BJ (cell line): ENCODE data around the gene SGK2. TPM values are rescaled to one million over a fixed set of nuclear protein-coding genes. Genes with fewer than 3 reads are reported as not detected.

Experiments
- CTCF ChIA-PET: fragments of 350-600 bp; formaldehyde crosslinking; extraction: SDS; loops from one replicate; lab custom pipeline; 2021; ENCODE audit warnings: antibody characterized with exemption, inconsistent platforms; lab: Yijun Ruan, JAX
- POLR2A ChIA-PET: fragments of 300-600 bp; sonication (Branson Sonifier 250); formaldehyde crosslinking; extraction: SDS; loops from one replicate; lab custom pipeline; 2021; ENCODE audit warnings: antibody characterized with exemption; lab: Charles Lee
- DNase-seq: peaks from one replicate; pipeline ENCODE4 v3.0.0-alpha.2; 2011; ENCODE audit warnings: low read depth
- H3K27me3 ChIP-seq: 2 replicates; pipeline ENCODE4 v1.6.0; 2011; ENCODE audit warnings: low read length; ENCODE audit not compliant: control insufficient read depth, insufficient read depth
- H3K36me3 ChIP-seq: 2 replicates; pipeline ENCODE4 v1.5.1; 2011; ENCODE audit warnings: low read length; ENCODE audit not compliant: control insufficient read depth, insufficient read depth
- H3K4me3 ChIP-seq: 2 replicates; pipeline ENCODE4 v1.5.1; 2011; ENCODE audit warnings: low read depth, mild to moderate bottlenecking, control low read depth, low read length
- CTCF ChIP-seq: IDR thresholded peaks from 2 replicates; pipeline ENCODE4 v1.5.1; 2011; ENCODE audit warnings: low read depth, mild to moderate bottlenecking, control low read depth, inconsistent platforms, low read length, moderate library complexity; ENCODE audit not compliant: insufficient read depth
- polyA plus RNA-seq: library from polyadenylated mRNA; depleted of rRNA; stranded (reverse); fragments of >200 nt; gene quantifications from 2 replicates; pipeline ENCODE4 v1.2.3, GENCODE V29; 2011

The SGK2 gene
- polyA plus RNA-seq, 1 experiment: 0.16 TPM

- DNase-seq: no peak
- TF ChIP-seq CTCF: no peak
- POLR2A ChIA-PET: no interaction called here
- Histone ChIP-seq H3K36me3 (peaks cover 1% of the 10 kb centered on the region), H3K27me3 (no peaks in the 10 kb centered on the region), H3K4me3 (no peak overlapping the region)
- CTCF ChIA-PET: interaction anchor here (0.8 to 2.1 kb wide), 3 partner anchors 9 to 105 kb away, joined by 3 to 20 read pairs (median 3); no protein-coding TSS in a partner anchor
Observed at GRCh38 chr20:43528258-43528875, 30.5 kb upstream of the SGK2 start.

- no peak for TF ChIP-seq CTCF
- H3K27me3 ChIP-seq: no peaks in the 10 kb centered on the region
- no peak overlapping the region for H3K4me3 ChIP-seq
- peaks cover 1% of the 10 kb centered on the region for H3K36me3 ChIP-seq
- ChIA-PET POLR2A (no interaction called here), CTCF (interaction anchor here (0.6 to 2.1 kb wide), 4 partner anchors 9 to 1914 kb away, joined by 3 to 20 read pairs (median 4); no protein-coding TSS in a partner anchor)
- no peak for DNase-seq
Observed at GRCh38 chr20:43529051-43529450, 29.8 kb upstream of the SGK2 start.

GRCh38 chr20:43529457-43530153 is 29.2 kb upstream of the SGK2 start:
- POLR2A ChIA-PET: no interaction called here
- CTCF ChIA-PET: interaction anchor here (0.6 to 2.1 kb wide), 3 partner anchors 8 to 1914 kb away, joined by 3 to 20 read pairs (median 4); no protein-coding TSS in a partner anchor
- TF ChIP-seq CTCF: no peak
- H3K4me3 ChIP-seq: no peak overlapping the region
- peaks cover 1% of the 10 kb centered on the region for H3K36me3 ChIP-seq
- no peaks in the 10 kb centered on the region for H3K27me3 ChIP-seq
- no peak for DNase-seq

- Histone ChIP-seq H3K36me3 (peaks cover 1% of the 10 kb centered on the region), H3K27me3 (no peaks in the 10 kb centered on the region), H3K4me3 (no peak overlapping the region)
- no peak for DNase-seq
- ChIA-PET CTCF (interaction anchor here (2.1 kb wide), 1 partner anchor 7 kb away, joined by 20 read pairs; no protein-coding TSS in a partner anchor), POLR2A (no interaction called here)
- TF ChIP-seq CTCF: no peak
Observed at GRCh38 chr20:43530321-43531090, 28.3 kb upstream of the SGK2 start.

- CTCF ChIA-PET: no interaction called here
- DNase-seq: no peak
- TF ChIP-seq CTCF: no peak
- H3K36me3 ChIP-seq: peaks cover 1% of the 10 kb centered on the region
- no peaks in the 10 kb centered on the region for H3K27me3 ChIP-seq
- H3K4me3 ChIP-seq: no peak overlapping the region
- POLR2A ChIA-PET: no interaction called here
Observed at GRCh38 chr20:43531091-43531443, 27.8 kb upstream of the SGK2 start.
